SIG-M5 (cell line): ENCODE results near the gene ACAT2.
"Not testable (repeated sequence)": the region's sequence is repeated elsewhere in the genome, so short reads cannot be mapped to it uniquely, and the experiment has no call there.

ENCODE experiments used
- DNase-seq: peaks from one replicate; lab custom pipeline; 2025; lab: John Stamatoyannopoulos, UW

The ACAT2 gene

GRCh38 chr6:159813781-159814180 is 51.9 kb downstream of the ACAT2 start:
- DNase-seq = no peak

DNA sequence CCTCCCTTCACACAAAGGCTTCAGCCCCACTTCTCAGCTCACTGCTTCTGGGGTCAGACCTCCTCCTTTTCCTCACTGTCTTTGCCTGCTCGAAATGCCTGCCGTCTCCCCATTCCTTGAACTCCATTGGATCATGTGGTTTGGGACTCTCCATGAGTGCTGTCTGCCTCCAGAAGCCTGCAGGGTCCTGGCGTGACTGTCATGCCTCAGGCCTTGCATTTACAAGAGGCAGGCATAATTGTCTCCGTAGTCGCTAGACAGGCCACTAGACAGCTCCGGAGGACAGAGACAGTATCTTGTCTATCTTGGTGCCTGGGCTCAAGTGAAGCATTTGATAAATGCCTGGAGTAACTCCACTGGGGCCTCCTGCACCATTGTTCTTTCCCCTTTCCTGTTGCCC is 53.6 kb downstream of the ACAT2 start:
- no peak for DNase-seq

- DNase-seq = not testable (repeated sequence)
Measured at GRCh38 chr6:159816775-159817174, 54.9 kb downstream of the ACAT2 start.

GRCh38 chr6:159817951-159818739 is 56.3 kb downstream of the ACAT2 start:
- no peak for DNase-seq

DNA sequence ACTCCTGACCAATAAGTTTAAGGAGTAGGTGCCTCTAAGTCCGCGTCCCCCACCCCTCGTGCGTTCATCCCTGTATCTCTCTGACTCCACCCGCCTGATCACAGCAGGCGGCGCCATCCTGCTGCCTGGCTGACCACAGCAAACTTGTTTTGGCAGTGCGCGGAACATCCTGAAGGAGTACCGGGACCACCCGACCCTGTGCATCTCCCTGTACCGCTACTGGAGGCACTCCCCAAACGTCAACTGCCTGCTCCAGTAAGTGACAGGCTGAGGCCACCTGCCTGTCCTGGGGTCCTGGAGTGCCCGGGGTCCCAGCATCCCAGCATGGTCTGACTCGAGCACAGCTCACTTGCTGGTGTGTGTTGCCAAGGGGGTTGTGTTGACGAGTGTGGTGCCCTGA is 57.3 kb downstream of the ACAT2 start:
- no peak for DNase-seq

- peak; percentile 69 for DNase-seq
Measured at GRCh38 chr6:159819932-159820640, 58.2 kb downstream of the ACAT2 start.

GRCh38 chr6:159821122-159821521 is 59.3 kb downstream of the ACAT2 start:
- DNase-seq = no peak

DNA sequence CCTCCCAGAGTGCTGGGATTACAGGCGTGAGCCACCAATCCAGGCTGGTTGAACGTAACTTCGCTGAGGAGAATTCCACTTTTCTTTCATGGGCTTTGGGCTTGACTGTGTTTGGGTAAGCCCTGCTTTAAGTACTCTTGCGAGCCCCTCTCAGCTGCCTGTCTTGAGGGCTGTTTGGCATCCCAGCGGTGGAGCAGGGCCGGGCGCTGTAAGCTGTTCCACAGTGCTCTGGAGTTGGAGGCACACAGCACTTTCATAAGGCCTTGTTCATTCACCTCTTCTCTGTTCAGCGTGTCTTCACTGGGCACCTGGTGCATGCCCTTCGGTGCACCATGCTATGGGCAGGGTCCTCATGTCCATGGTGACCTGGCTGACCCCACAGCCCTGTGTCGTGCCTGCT is 59.9 kb downstream of the ACAT2 start:
- DNase-seq = no peak

DNA sequence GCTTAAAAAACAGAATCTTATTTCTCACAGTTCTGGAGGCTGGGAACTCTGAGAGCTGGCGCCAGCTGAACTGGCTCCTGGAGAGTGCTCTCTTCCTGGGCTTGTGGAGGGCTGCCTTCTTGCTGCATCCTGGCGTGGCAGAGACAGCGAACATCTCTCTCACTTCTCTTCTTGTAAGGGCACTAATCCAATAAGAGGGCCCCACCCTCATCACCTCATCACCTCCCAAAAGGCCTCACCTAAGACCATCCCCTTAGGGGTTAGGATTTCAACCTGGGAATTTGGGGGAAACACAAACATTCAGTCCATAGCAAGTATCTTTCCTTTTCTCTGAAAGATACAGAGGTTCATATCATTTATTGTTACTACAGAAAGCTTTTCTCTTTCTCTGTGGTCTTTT is 62.1 kb downstream of the ACAT2 start:
- no peak for DNase-seq

- not testable (repeated sequence) for DNase-seq
Measured at GRCh38 chr6:159824690-159825089, 62.8 kb downstream of the ACAT2 start.

GRCh38 chr6:159826004-159826403 is 64.2 kb downstream of the ACAT2 start:
- no peak for DNase-seq

- no peak for DNase-seq
Measured at GRCh38 chr6:159826968-159827647, 65.3 kb downstream of the ACAT2 start.

GRCh38 chr6:159828074-159828473 is 66.2 kb downstream of the ACAT2 start:
- DNase-seq = no peak
